ENCODE results near the gene CADM1.

The CADM1 gene

GRCh38 chr11:115515647-115516395, 11.6 kb upstream of the CADM1 start:
- no peak for DNase-seq (ENCODE audit: low read depth)

- DNase-seq (ENCODE audit: low read depth) = no peak
Observed at GRCh38 chr11:115506954-115507675, 2.9 kb upstream of the CADM1 start.

- no peak for DNase-seq (ENCODE audit: low read depth)
Observed at GRCh38 chr11:115505175-115505574, 960 bp upstream of the CADM1 start.

GRCh38 chr11:115503886-115504275, 334 bp downstream of the CADM1 start:
- DNase-seq (ENCODE audit: low read depth) = no peak

- no peak for DNase-seq (ENCODE audit: low read depth)
Observed at GRCh38 chr11:115503083-115503885, 931 bp downstream of the CADM1 start.

- no peak for DNase-seq (ENCODE audit: low read depth)
Observed at GRCh38 chr11:115502636-115503082, 1.6 kb downstream of the CADM1 start.

- no peak for DNase-seq (ENCODE audit: low read depth)
Observed at GRCh38 chr11:115501893-115502589, 2.2 kb downstream of the CADM1 start.

- no peak for DNase-seq (ENCODE audit: low read depth)
Observed at GRCh38 chr11:115501502-115501892, 2.7 kb downstream of the CADM1 start.

GRCh38 chr11:115500547-115501501, 3.4 kb downstream of the CADM1 start:
- DNase-seq (ENCODE audit: low read depth) = no peak

- DNase-seq (ENCODE audit: low read depth) = no peak
Observed at GRCh38 chr11:115499891-115500290, 4.3 kb downstream of the CADM1 start.

GRCh38 chr11:115499241-115499799, 4.9 kb downstream of the CADM1 start:
- DNase-seq (ENCODE audit: low read depth) = no peak

GRCh38 chr11:115498354-115498753, 5.9 kb downstream of the CADM1 start:
- DNase-seq (ENCODE audit: low read depth) = no peak

- no peak for DNase-seq (ENCODE audit: low read depth)
Observed at GRCh38 chr11:115497303-115497702, 6.9 kb downstream of the CADM1 start.

- DNase-seq (ENCODE audit: low read depth) = no peak
Observed at GRCh38 chr11:115496892-115497291, 7.3 kb downstream of the CADM1 start.

- no peak for DNase-seq (ENCODE audit: low read depth)
Observed at GRCh38 chr11:115493905-115494304, 10.3 kb downstream of the CADM1 start.

GRCh38 chr11:115493488-115493887, 10.7 kb downstream of the CADM1 start:
- DNase-seq (ENCODE audit: low read depth) = no peak

- no peak for DNase-seq (ENCODE audit: low read depth)
Observed at GRCh38 chr11:115489466-115489865, 14.7 kb downstream of the CADM1 start.

- peak; percentile 81 for DNase-seq (ENCODE audit: low read depth)
Observed at GRCh38 chr11:115488945-115489344, 15.3 kb downstream of the CADM1 start.

- no peak for DNase-seq (ENCODE audit: low read depth)
Observed at GRCh38 chr11:115481528-115481927, 22.7 kb downstream of the CADM1 start.

GRCh38 chr11:115480611-115481010, 23.6 kb downstream of the CADM1 start:
- no peak for DNase-seq (ENCODE audit: low read depth)

GRCh38 chr11:115477410-115477809, 26.8 kb downstream of the CADM1 start:
- no peak for DNase-seq (ENCODE audit: low read depth)
